GM12865 (cell line): ENCODE results near the gene RADIL.

Source experiments
- DNase-seq: peaks from one replicate; pipeline ENCODE4 v3.0.0; 2010; ENCODE audit warnings: low read depth
- H3K4me3 ChIP-seq: 2 replicates; pipeline ENCODE4 v1.5.1; 2011; ENCODE audit warnings: mild to moderate bottlenecking, low read depth, low read length, control low read depth
- CTCF ChIP-seq: IDR thresholded peaks from 2 replicates; pipeline ENCODE4 v1.5.1; 2011; ENCODE audit warnings: low read length, control low read depth, low read depth, inconsistent platforms; ENCODE audit not compliant: insufficient read depth; ENCODE audit errors: missing control alignments

RADIL gene

GRCh38 chr7:4873071-4873944 is 10.2 kb downstream of the RADIL start:
- H3K4me3 ChIP-seq: no peak overlapping the region
- no peak for TF ChIP-seq CTCF
- DNase-seq: no peak

GRCh38 chr7:4871930-4872675 is 11.4 kb downstream of the RADIL start:
- DNase-seq: no peak
- no peak for TF ChIP-seq CTCF
- H3K4me3 ChIP-seq: no peak overlapping the region

GRCh38 chr7:4871056-4871680 is 12.3 kb downstream of the RADIL start:
- no peak overlapping the region for H3K4me3 ChIP-seq
- DNase-seq: no peak
- TF ChIP-seq CTCF: no peak

- no peak for DNase-seq
- no peak for TF ChIP-seq CTCF
- no peak overlapping the region for H3K4me3 ChIP-seq
Measured at GRCh38 chr7:4868493-4868892, 15.0 kb downstream of the RADIL start.

GRCh38 chr7:4866528-4867496 is 16.7 kb downstream of the RADIL start:
- no peak overlapping the region for H3K4me3 ChIP-seq
- no peak for DNase-seq
- TF ChIP-seq CTCF: no peak

GRCh38 chr7:4862156-4862555 is 21.4 kb downstream of the RADIL start:
- DNase-seq: no peak
- no peak for TF ChIP-seq CTCF
- H3K4me3 ChIP-seq: peak overlapping the region; percentile 32; the same call in 1 of the 2 replicates
